ENCODE results near the gene EMC6.
"Not testable (repeated sequence)": the region's sequence is repeated elsewhere in the genome, so short reads cannot be mapped to it uniquely, and the experiment has no call there.

EMC6 gene

GRCh38 chr17:3681057-3681456, 12.4 kb downstream of the EMC6 start:
- no peak for DNase-seq (ENCODE audit: low read depth in 2 of 2)

GRCh38 chr17:3681565-3681964, 13.0 kb downstream of the EMC6 start:
- DNase-seq (ENCODE audit: low read depth in 2 of 2) = no peak

DNA sequence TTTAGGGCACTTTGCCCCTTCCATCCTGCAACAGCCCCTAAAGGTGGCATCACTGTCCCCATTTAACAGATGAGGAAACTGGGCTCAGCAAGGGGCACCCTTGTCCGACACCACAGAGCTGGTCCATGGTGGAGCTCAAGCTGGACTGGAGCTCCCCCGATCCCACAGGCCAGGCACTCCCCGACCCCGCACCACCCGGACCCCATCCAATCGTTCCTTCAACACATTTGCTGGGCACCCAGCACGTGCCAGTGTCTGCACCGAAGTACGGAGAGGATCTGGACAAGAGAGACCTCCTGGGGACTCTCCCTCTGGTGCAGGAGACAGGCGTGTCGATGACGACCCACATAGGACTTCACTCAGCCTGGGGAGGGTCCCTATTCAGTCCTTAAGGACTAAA, 13.4 kb downstream of the EMC6 start:
- DNase-seq (ENCODE audit: low read depth in 2 of 2) = no peak

DNA sequence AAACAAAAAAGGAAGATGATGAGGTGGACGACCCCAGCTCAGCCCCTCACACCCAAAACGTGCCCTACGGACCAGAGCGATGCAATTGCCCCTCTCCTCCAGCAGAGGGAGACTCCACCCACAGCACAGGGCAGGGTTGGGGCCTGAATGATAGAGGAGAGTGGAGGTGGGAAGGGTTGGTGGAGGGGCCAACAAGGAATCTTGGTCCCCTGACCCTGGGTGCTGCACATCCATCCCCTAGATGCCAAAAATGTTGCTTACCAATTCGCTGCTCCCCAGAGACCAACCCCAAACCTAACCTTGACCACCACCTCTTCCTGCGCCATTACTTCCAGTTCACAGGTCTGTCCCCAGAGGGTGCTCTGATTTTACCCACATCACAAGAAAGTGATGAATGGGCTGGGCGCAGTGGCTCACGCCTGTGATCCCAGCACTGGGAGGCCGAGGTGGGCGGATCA, 14.5 kb downstream of the EMC6 start:
- no peak for DNase-seq (ENCODE audit: low read depth in 2 of 2)

DNA sequence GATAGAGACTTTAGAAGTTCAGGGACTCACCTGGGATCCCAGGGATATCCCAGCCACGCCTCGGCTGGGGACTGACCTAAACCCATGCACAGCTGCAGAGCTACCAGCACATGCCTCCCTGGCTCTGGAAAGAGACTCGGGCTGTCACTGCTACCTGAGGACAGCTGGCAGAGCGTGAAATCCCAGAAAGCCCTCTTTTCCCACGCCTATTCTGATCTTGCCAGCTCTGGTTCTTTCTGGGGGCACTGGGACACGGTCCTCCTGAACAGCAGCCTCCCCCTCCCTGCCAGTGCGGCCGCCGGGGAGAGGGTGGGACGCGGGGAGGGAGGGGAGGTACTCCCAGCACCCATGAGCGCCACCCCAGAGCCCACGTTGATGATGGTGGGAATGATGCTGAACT, 16.6 kb downstream of the EMC6 start:
- DNase-seq (ENCODE audit: low read depth in 2 of 2) = no peak

GRCh38 chr17:3688027-3688553, 19.5 kb downstream of the EMC6 start:
- DNase-seq (ENCODE audit: low read depth in 2 of 2) = no peak

GRCh38 chr17:3688852-3689261, 20.2 kb downstream of the EMC6 start:
- no peak for DNase-seq (ENCODE audit: low read depth in 2 of 2)

- no peak for DNase-seq (ENCODE audit: low read depth in 2 of 2)
Measured at GRCh38 chr17:3689262-3690093, 20.9 kb downstream of the EMC6 start.

DNA sequence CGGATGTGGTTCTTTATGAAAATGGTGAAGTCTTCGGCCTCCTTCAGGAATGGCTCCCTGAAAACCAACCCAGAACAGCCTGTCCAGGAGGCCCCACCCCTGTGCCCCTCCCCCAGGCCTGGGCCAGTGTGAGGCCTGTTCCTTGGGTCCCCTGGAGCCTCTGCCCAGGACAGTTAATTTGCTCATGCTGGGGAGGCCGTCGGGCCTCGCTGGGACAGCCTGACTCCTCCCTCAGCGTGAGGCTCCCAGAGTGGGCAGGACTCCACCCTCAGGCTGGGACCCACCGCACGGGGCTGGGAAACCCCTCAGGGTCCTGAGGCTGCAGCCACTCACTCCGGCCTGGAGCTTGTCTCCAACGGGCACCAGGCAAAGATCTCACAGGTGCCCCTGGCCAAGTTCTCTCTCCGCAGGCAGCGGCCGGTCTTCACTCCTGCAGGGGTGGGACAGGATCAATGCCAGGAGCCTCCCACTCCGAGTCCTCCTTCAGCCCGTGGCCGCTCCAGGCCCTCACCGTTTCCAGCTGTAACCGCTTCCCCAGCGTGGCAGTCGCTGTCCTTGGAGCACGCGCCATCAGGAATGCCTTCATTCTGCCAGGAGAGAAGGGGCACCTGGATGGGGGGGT, 21.6 kb downstream of the EMC6 start:
- no peak for DNase-seq (ENCODE audit: low read depth in 2 of 2)

- DNase-seq (ENCODE audit: low read depth in 2 of 2) = no peak
Measured at GRCh38 chr17:3691617-3692067, 23.0 kb downstream of the EMC6 start.

- no peak for DNase-seq (ENCODE audit: low read depth in 2 of 2)
Measured at GRCh38 chr17:3692346-3692745, 23.7 kb downstream of the EMC6 start.

DNA sequence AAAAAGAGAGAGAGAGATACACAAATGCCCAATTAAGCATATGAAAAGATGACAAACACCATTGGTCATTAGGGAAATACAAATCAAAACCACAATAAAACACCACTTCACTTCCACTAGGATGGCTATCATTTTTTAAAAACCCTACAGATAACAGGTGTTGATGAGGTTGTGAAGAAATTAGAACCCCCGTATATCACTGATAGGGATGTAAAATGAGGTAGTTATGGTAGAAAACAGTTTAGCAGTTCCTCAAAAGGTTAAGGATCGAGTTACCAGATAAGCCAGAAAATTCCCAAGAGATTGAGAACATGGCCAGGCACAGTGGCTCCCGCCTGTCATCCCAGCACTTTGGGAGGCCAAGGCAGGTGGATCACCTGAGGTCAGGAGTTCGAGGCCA, 24.5 kb downstream of the EMC6 start:
- no peak for DNase-seq (ENCODE audit: low read depth in 2 of 2)

- DNase-seq (ENCODE audit: low read depth in 2 of 2) = no peak
Measured at GRCh38 chr17:3693829-3694231, 25.2 kb downstream of the EMC6 start.

DNA sequence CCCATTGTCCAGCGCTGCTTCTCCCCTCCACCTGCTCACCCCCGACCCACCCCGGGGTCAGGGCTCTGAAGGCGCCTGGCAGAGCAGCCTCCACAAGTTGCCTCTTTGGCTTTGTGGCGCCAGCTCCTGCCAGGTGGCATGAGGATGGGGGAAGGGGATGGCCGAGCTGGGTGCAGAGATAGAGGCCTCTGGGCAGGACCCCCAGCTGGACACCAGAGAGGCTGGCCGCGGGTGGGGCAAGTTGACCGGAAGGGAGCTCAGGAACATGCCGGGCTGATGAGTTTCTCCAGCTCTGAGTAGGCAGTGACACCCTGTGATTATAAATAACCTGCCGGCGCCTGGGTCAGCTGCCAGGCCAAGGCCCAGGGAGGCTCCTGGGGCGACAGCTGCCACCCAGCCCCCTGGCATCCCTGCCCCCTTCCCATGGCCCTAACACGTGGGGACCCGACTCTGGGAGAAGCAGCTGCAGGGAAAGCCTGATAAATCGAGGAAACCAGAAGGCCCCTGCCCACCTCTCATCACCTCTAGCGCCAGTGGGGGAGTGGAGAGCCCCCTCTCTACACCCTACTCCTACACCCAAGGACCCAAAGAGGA, 26.6 kb downstream of the EMC6 start:
- no peak for DNase-seq (ENCODE audit: low read depth in 2 of 2)

GRCh38 chr17:3695723-3696411, 27.3 kb downstream of the EMC6 start, which contains the start of gene P2RX5:
Gene P2RX5, minus strand, starts transcription at chr17:3696155. Its CDS starts 150 bp downstream, at chr17:3696005.
- no peak for DNase-seq (ENCODE audit: low read depth in 2 of 2)

DNA sequence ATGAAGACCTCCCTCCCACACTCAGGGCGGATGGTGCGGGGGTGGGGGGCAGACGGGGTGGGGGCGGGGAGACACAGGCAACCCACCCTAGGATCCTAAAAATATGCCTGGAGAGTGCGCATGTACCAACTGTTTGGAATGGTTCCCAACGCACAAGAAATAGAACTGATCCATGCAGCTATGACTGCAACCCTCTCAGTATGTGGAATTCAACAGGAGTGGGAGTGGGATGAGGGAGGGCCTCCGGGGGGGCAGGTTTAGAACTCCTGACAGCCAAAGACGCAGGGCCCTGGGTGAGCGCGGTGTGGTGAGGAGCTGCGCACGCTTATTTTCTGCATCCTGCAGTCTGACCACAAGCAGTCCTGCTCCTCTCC, 28.5 kb downstream of the EMC6 start:
- no peak for DNase-seq (ENCODE audit: low read depth in 2 of 2)

- DNase-seq (ENCODE audit: low read depth in 2 of 2) = no peak
Measured at GRCh38 chr17:3698139-3698538, 29.5 kb downstream of the EMC6 start.

GRCh38 chr17:3699951-3700350, 31.3 kb downstream of the EMC6 start:
- DNase-seq (ENCODE audit: low read depth in 2 of 2) = no peak

DNA sequence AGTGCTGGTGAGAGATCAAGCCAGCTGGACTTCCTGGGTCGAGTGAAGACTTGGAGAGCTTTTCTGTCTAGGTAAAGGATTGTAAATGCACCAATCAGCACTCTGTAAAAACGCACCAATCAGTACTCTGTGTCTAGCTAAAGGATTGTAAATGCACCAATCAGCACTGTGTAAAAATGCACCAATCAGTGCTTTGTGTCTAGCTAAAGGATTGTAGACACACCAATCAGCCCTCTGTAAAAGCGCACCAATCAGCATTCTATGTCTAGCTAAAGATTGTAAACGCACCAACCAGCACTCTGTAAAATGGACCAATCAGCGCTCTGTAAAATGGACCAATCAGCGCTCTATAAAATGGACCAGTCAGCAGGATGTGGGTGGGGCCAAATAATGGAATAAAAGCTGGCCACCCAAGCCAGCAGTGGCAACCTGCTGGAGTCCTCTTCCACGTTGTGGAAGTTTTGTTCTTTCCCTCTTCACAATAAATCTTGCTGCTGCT, 33.5 kb downstream of the EMC6 start:
- DNase-seq (ENCODE audit: low read depth in 2 of 2) = not testable (repeated sequence)

GRCh38 chr17:3704931-3705717, 36.5 kb downstream of the EMC6 start:
- DNase-seq (ENCODE audit: low read depth in 2 of 2) = no peak

DNA sequence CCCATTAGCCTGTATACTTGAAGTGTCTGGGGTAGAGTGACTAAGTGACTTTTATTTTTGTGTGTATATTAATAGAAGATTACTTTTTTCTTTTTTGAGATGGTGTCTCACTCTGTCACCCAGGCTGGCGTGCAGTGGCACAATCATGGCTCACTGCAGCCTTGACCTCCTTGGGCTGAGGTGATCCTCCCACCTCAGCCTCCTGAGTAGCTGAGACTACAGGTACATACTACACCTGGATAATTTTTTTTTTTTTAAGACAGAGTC, 37.0 kb downstream of the EMC6 start:
- not testable (repeated sequence) for DNase-seq (ENCODE audit: low read depth in 2 of 2)

Data from fibroblast of skin of left biceps (primary cell).